ENCODE measurements around the gene GIT2.
"Not testable (repeated sequence)": the region's sequence is repeated elsewhere in the genome, so short reads cannot be mapped to it uniquely, and the experiment has no call there.

GIT2 gene

DNA sequence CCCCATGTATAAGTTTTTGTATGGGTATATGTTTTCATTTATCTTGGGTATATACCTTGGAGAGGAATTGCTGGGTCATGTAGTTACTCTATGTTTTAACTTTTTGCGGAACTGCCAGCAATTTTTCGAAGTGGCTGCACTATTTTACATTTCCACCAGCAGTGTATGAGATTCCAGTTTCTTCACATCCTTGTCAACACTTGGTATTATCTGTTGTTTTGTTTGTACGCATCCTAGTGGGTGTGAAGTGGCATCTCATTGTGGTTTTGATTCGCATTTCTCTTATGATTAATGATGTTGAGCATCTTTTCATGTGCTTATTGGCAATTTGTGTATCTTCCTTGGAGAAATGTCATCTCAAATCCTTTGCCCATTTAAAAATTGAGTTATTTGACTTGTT, 9.9 kb upstream of the GIT2 start:
- DNase-seq (ENCODE audit: extremely low read depth in 1 of 2, low read depth in 1 of 2) = no peak

GRCh38 chr12:110005319-110005973, 9.3 kb upstream of the GIT2 start:
- DNase-seq (ENCODE audit: extremely low read depth in 1 of 2, low read depth in 1 of 2) = no peak

GRCh38 chr12:110004598-110004997, 8.4 kb upstream of the GIT2 start:
- no peak for DNase-seq (ENCODE audit: extremely low read depth in 1 of 2, low read depth in 1 of 2)

DNA sequence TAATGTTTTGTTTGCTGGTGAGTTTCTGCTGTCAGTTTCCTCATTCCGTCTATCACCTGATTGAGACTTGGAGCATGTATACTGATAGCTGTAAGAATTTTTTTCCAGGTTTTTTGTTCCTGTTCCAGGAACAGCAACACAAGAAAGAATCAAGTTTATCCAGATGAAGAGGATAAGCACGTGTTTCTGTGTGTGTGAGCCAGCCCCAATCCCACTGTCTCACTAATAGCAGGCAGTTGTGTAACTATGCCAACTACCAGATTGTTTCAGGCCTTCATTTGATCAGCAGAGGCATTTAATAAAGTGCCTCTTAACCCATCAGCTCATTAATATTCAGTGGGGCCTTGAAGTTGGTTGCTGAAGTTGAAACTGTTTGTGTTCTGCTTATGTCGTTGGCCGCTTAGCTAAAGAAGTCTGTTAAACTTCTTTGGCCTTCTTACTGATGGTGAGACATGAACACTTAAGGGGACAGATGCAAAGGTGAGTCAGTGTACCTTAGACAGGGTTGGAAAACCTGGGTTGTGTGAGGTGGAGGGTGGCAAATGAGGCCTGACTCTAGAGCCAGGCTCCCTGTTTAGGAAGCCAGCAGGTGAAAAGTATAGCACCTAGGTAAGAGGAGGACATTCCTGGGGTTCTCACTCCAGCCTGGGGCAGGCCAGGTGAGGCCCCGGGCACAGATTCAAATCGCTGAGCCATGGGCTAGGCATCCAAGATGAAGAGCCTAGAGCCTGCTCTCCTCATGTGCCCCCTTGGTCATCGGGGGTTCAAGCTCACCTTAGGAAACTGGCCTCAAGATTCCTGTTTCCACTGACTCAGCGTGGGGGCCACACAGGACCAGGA, 6.7 kb upstream of the GIT2 start:
- no peak for DNase-seq (ENCODE audit: extremely low read depth in 1 of 2, low read depth in 1 of 2)

DNA sequence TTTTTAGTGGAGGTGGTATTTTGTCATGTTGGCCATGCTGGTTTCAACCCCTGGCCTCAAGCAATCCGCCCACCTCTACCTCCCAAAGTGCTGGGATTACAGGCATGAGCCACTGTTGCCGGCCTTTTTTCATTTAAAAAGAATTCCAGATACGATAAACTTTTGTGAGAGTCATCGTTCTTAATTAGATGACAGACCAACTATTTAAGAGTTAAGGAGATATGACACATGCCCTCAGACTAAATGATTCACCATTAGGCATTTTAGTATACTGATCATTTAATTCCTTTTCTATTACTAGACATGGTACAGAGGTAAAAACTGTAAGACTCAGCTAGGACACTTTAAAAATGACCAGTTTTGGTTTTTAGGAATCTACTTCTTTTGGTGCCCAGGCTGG, 5.4 kb upstream of the GIT2 start:
- no peak for DNase-seq (ENCODE audit: extremely low read depth in 1 of 2, low read depth in 1 of 2)

GRCh38 chr12:109999983-110000505, 3.9 kb upstream of the GIT2 start:
- DNase-seq (ENCODE audit: extremely low read depth in 1 of 2, low read depth in 1 of 2) = no peak

- DNase-seq (ENCODE audit: extremely low read depth in 1 of 2, low read depth in 1 of 2) = no peak
These were observed 3.4 kb upstream of the GIT2 start for GRCh38 chr12:109999649-109999971.

GRCh38 chr12:109998904-109999648, 2.9 kb upstream of the GIT2 start, which contains the start of gene ANKRD13A:
Gene ANKRD13A, plus strand, starts transcription at chr12:109999430. Its CDS starts 259 bp downstream, at chr12:109999689.
- DNase-seq (ENCODE audit: extremely low read depth in 1 of 2, low read depth in 1 of 2) = peak; percentile 71 to 81

DNA sequence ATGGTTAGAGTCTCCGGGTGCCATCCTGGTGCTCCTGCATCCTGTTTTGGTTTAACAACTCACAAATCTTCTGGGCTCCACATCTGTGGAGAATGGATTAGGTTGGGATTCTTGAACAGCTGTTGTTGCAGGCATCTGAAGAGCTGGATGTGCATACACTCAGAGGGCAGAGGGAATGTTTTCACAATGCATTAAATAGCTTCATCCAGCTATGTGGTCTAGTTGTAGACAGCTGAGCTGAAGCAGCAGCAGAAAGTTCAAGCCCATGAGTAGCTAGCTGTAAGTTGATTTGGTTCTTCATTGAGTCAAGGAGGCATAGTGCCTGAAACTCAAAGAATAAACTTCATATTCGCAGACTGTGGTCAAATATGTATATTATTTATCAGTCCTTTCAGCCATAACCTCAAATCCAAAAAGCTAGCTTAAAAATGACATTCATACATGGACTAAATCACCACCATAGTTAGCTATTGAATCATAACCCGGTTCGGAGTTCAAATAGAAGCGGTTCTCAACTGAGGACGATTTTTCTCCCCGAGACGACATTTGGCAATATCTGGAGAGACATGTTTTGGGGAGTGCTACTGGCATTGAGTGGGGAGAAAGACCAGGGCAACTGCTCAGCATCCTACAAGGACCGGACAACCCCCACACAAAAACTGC, 2.2 kb upstream of the GIT2 start:
- DNase-seq (ENCODE audit: extremely low read depth in 1 of 2, low read depth in 1 of 2) = no peak

GRCh38 chr12:109997393-109997792, 1.2 kb upstream of the GIT2 start:
- DNase-seq (ENCODE audit: extremely low read depth in 1 of 2, low read depth in 1 of 2) = no peak

DNA sequence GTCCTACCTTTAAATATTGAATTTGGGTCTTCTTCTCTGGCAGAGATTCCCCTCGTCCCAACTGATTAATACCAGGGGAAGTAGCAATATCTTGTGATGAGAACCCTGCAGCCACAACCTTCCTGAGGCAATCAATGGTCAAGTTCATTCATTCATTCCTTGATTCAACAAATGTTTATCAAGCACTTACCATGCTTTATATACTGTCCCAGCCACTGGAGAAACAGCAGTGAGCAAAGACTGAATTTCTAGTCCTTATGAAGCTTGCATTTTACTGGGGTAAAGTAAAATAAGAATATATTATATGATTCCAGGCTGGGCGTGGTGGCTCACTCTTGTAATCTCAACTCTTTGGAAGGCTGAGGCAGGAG, 300 bp upstream of the GIT2 start:
- DNase-seq (ENCODE audit: extremely low read depth in 1 of 2, low read depth in 1 of 2) = no peak

DNA sequence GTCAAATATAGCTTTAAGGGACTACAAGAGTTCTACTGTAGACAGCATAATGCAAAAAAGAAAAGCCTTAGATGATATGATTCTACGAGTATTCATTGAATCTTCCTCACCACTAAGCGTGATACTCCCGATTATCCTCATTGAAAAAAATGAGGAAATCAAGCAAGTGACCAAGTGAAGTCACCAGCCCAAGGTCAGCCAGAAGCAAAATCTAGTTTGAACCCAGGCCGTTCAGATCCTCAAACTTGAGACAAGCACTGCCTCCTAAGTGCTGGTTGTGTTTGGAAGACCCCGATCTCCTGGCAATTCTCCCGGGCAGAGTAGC, 845 bp downstream of the GIT2 start:
- DNase-seq (ENCODE audit: extremely low read depth in 1 of 2, low read depth in 1 of 2) = no peak

DNA sequence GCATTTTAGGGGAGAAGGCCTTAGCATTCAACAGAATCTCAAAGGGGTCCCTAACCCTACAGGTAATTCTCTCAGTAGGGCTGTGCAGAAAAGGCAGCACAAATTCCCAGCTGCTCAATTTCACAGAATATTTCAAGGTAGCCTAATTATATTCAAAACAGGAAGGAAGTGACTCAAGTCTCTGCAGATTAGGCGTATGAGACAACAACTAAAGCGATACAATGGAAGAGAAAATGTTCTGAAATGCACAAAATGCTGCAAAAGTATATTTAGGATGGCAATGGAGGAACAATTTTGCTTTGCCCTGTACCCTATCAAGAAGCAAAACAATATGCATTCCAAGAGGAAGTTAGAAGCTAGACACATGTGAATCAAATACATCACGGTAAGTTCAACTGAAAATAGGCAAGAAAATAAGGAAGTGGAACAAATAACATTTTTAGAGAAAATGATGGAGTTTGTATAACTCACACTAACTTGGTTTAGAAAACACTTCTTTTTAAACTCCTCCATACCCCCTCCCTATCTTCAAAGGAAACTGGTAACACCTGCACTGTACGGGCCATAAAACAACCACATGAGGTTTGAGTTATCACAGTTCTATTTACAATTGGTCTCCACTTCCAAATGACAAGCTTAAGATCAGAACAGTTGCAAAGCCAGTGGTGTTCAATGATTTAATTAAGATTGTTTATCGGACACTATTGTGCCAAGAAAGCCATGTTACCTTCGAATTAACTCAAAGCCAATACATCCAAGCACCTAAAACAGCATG, 1.6 kb downstream of the GIT2 start:
- DNase-seq (ENCODE audit: extremely low read depth in 1 of 2, low read depth in 1 of 2) = no peak

- DNase-seq (ENCODE audit: extremely low read depth in 1 of 2, low read depth in 1 of 2) = no peak
These were observed 3.1 kb downstream of the GIT2 start for GRCh38 chr12:109993091-109993490.

DNA sequence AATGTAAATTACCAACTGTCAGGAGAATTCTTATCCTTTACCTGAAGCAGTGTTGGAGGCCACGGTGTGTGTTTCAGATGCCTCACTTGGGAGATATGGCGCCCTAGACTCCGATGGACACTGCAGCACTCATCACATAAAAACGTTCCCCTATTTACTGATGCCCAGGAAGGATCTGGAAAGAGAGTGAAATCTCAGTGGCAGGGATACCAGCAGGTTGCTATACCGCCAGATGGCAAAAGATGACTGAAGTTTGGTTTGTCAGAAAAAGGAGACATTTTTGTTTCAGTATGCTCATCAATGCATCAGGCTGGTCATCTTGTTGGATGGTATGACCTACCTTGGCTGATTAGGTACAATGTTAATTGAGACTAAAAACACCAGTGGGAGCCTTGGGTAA, 4.6 kb downstream of the GIT2 start:
- no peak for DNase-seq (ENCODE audit: extremely low read depth in 1 of 2, low read depth in 1 of 2)

- DNase-seq (ENCODE audit: extremely low read depth in 1 of 2, low read depth in 1 of 2) = no peak
These were observed 6.8 kb downstream of the GIT2 start for GRCh38 chr12:109989380-109989779.

DNA sequence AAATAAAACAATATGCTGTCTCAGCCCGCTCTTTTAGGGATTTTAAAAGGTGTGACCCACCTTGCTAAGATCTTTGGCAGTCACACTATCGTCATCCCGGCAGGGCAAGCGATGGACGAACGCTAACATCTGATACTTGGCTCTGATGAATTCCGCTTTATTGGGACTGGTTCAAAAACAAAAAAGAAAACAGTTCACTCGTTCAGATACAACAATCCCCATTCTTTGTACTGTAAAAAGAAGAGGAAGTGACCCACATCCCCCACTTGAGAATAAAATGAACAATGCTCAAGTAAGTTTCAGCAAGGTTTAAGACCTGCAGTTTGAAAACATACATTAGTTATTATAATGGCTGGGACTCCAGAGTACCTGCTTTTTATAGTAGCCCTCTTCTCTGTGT, 7.3 kb downstream of the GIT2 start:
- no peak for DNase-seq (ENCODE audit: extremely low read depth in 1 of 2, low read depth in 1 of 2)

- DNase-seq (ENCODE audit: extremely low read depth in 1 of 2, low read depth in 1 of 2) = no peak
These were observed 7.9 kb downstream of the GIT2 start for GRCh38 chr12:109988274-109988673.

- DNase-seq (ENCODE audit: extremely low read depth in 1 of 2, low read depth in 1 of 2) = no peak
These were observed 8.6 kb downstream of the GIT2 start for GRCh38 chr12:109987615-109988014.

- not testable (repeated sequence) for DNase-seq (ENCODE audit: extremely low read depth in 1 of 2, low read depth in 1 of 2)
These were observed 9.9 kb downstream of the GIT2 start for GRCh38 chr12:109986236-109986635.
